T1000 (cell line): Measurements from ENCODE around the gene LRMDA.
"Not testable (repeated sequence)": the region's sequence is repeated elsewhere in the genome, so short reads cannot be mapped to it uniquely, and the experiment has no call there.

ENCODE experiments used
- DNase-seq: peaks from one replicate; lab custom pipeline; 2025; ENCODE audit warnings: mixed read lengths; lab: John Stamatoyannopoulos, UW

LRMDA gene

GRCh38 chr10:75508239-75508813 lies 76.9 kb downstream of the LRMDA start:
- DNase-seq, result no peak

- DNase-seq, result no peak
These were observed 77.4 kb downstream of the LRMDA start for GRCh38 chr10:75508814-75509306.

- DNase-seq, result no peak
These were observed 78.3 kb downstream of the LRMDA start for GRCh38 chr10:75509706-75510105.

GRCh38 chr10:75511011-75511410 lies 79.6 kb downstream of the LRMDA start:
- no peak for DNase-seq

- no peak for DNase-seq
These were observed 80.9 kb downstream of the LRMDA start for GRCh38 chr10:75512203-75512933.

GRCh38 chr10:75513292-75513885 lies 82.0 kb downstream of the LRMDA start:
- no peak for DNase-seq

GRCh38 chr10:75514830-75515229 lies 83.4 kb downstream of the LRMDA start:
- no peak for DNase-seq

GRCh38 chr10:75516154-75516553 lies 84.7 kb downstream of the LRMDA start:
- not testable (repeated sequence) for DNase-seq

- not testable (repeated sequence) for DNase-seq
These were observed 87.8 kb downstream of the LRMDA start for GRCh38 chr10:75519213-75519612.

- DNase-seq, result not testable (repeated sequence)
These were observed 89.9 kb downstream of the LRMDA start for GRCh38 chr10:75521194-75521829.

GRCh38 chr10:75525067-75525466 lies 93.6 kb downstream of the LRMDA start:
- no peak for DNase-seq

GRCh38 chr10:75525646-75526045 lies 94.2 kb downstream of the LRMDA start:
- no peak for DNase-seq

- DNase-seq, result no peak
These were observed 96.1 kb downstream of the LRMDA start for GRCh38 chr10:75527542-75527941.

- DNase-seq, result no peak
These were observed 97.0 kb downstream of the LRMDA start for GRCh38 chr10:75528392-75528791.

GRCh38 chr10:75530299-75530698 lies 98.9 kb downstream of the LRMDA start:
- peak; percentile 73 for DNase-seq

- no peak for DNase-seq
These were observed 100.2 kb downstream of the LRMDA start for GRCh38 chr10:75531571-75532031.

- no peak for DNase-seq
These were observed 101.0 kb downstream of the LRMDA start for GRCh38 chr10:75532253-75532924.

GRCh38 chr10:75538144-75538543 lies 106.7 kb downstream of the LRMDA start:
- no peak for DNase-seq

GRCh38 chr10:75538765-75539164 lies 107.3 kb downstream of the LRMDA start:
- DNase-seq, result no peak

- no peak for DNase-seq
These were observed 109.0 kb downstream of the LRMDA start for GRCh38 chr10:75540357-75540966.

- DNase-seq, result no peak
These were observed 109.6 kb downstream of the LRMDA start for GRCh38 chr10:75540981-75541380.

- DNase-seq, result no peak
These were observed 110.0 kb downstream of the LRMDA start for GRCh38 chr10:75541411-75541810.
